HCT116 (cell line): ENCODE measurements around the gene GRM5. TPM values are rescaled to one million over a fixed set of nuclear protein-coding genes. Genes with fewer than 3 reads are reported as not detected.

ENCODE experiments used
- ATAC-seq: fragments of 200-7000 bp; cut with Tn5 transposase; 2 replicates; pipeline ENCODE4 v1.9.1; 2020; ENCODE audit warnings: mild to moderate bottlenecking, moderate library complexity
- BruUV-seq: library from RNA; stranded (reverse); fragments of 400-500 nt; replicated peaks from 2 replicates; lab custom pipeline; 2021; lab: Mats Ljungman, UMichigan
- CTCF ChIA-PET: fragments of 300-600 bp; sonication (Branson Sonifier 250); formaldehyde crosslinking; loops from one replicate; lab custom pipeline; 2021; ENCODE audit warnings: antibody characterized with exemption; lab: Charles Lee
- POLR2A ChIA-PET: fragments of 300-600, 350-600 bp; sonication (Branson Sonifier 250); formaldehyde crosslinking; loops from one replicate; lab custom pipeline; 2021; ENCODE audit warnings: antibody characterized with exemption; lab: Charles Lee
- RAD21 ChIA-PET, 2 experiments: fragments of 300-600 bp; sonication (Branson Sonifier 250); formaldehyde crosslinking; loops; one replicate each; lab custom pipeline; 2023; ENCODE audit warnings: low total read pairs in 2 of 2; ENCODE audit not compliant: uncharacterized antibody in 2 of 2, unreplicated experiment in 2 of 2, low non-redundant PET in 1 of 2; lab: Charles Lee
- DNase-seq: peaks from one replicate; pipeline ENCODE4 v3.0.0-alpha.2; 2010; ENCODE audit warnings: low read depth, low spot score
- H2AFZ ChIP-seq: fragments of 200-600 bp; shearing (Covaris generic), sonication (generic); 2 replicates; pipeline ENCODE4 v1.6.1; 2017; ENCODE audit warnings: low read depth, mixed run types, mixed read lengths, antibody characterized with exemption, low read length; ENCODE audit not compliant: poor library complexity, severe bottlenecking
- H3K27ac ChIP-seq: 2 replicates; pipeline ENCODE4 v1.5.1; 2012; ENCODE audit warnings: low read depth, low read length
- H3K27me3 ChIP-seq: fragments of 200-600 bp; sonication (generic); 2 replicates; pipeline ENCODE4 v1.6.1; 2016; ENCODE audit warnings: mixed run types, low read length, mixed read lengths; ENCODE audit not compliant: insufficient read depth
- H3K36me3 ChIP-seq, 2 experiments: fragments of 200-500 bp in 1 of 2; fragments of 200-600 bp in 1 of 2; sonication (Bioruptor generic) in 1 of 2; sonication (generic) in 1 of 2; 2 replicates each; pipeline versions ENCODE4 v1.5.1 to v1.6.1; 2014 to 2016; ENCODE audit warnings: low read length in 2 of 2, inconsistent platforms in 1 of 2, mixed read lengths in 1 of 2, mixed run types in 1 of 2; ENCODE audit not compliant: insufficient read depth in 2 of 2, control insufficient read depth in 1 of 2
- H3K4me1 ChIP-seq, 2 experiments: fragments of 200-600 bp in 1 of 2; sonication (generic) in 1 of 2; 2 replicates each; pipeline versions ENCODE4 v1.5.1 to v1.6.1; 2012 to 2017; ENCODE audit warnings: low read length in 2 of 2, inconsistent platforms in 1 of 2, mild to moderate bottlenecking in 1 of 2, mixed read lengths in 1 of 2, mixed run types in 1 of 2, moderate library complexity in 1 of 2; ENCODE audit not compliant: insufficient read depth in 2 of 2, control insufficient read depth in 1 of 2
- H3K4me2 ChIP-seq: fragments of 200-600 bp; sonication (generic); 2 replicates; pipeline ENCODE4 v1.6.1; 2017; ENCODE audit warnings: mixed run types, low read length, mixed read lengths
- H3K4me3 ChIP-seq, 2 experiments: fragments of 200-600 bp in 1 of 2; sonication (generic) in 1 of 2; replicated peaks in 1 of 2; 2 replicates each; pipeline ENCODE4 v1.5.1; 2011 to 2016; ENCODE audit warnings: low read length in 2 of 2, control low read depth in 1 of 2, low read depth in 1 of 2, mild to moderate bottlenecking in 1 of 2, mixed read lengths in 1 of 2, mixed run types in 1 of 2
- H3K79me2 ChIP-seq: fragments of 200-600 bp; sonication (generic); 2 replicates; pipeline ENCODE4 v1.6.1; 2017; ENCODE audit warnings: mild to moderate bottlenecking, mixed run types, low read length, moderate library complexity, mixed read lengths; ENCODE audit not compliant: insufficient read depth
- H3K9ac ChIP-seq: fragments of 200-600 bp; sonication (generic); 2 replicates; pipeline ENCODE4 v1.6.1; 2016; ENCODE audit warnings: low read length, mixed read lengths
- H3K9me2 ChIP-seq: fragments of 200-600 bp; sonication (generic), shearing (Covaris generic); 2 replicates; pipeline ENCODE4 v1.6.1; 2017; ENCODE audit warnings: mixed run types, mild to moderate bottlenecking, moderate library complexity; ENCODE audit not compliant: insufficient read depth
- H3K9me3 ChIP-seq, 2 experiments: fragments of 200-500 bp in 1 of 2; fragments of 200-600 bp in 1 of 2; sonication (Bioruptor generic) in 1 of 2; sonication (generic) in 1 of 2; 2 replicates each; pipeline ENCODE4 v1.6.1; 2014 to 2017; ENCODE audit warnings: low read length in 2 of 2, mixed read lengths in 2 of 2, inconsistent platforms in 1 of 2, low read depth in 1 of 2, mild to moderate bottlenecking in 1 of 2, mixed run types in 1 of 2, moderate library complexity in 1 of 2; ENCODE audit not compliant: control insufficient read depth in 1 of 2, insufficient read depth in 1 of 2
- H4K20me1 ChIP-seq: fragments of 200-600 bp; sonication (generic), shearing (Covaris generic); 2 replicates; pipeline ENCODE4 v1.6.1; 2017; ENCODE audit warnings: mixed run types, mild to moderate bottlenecking, moderate library complexity; ENCODE audit not compliant: insufficient read depth
- SIN3A ChIP-seq: IDR thresholded peaks from 2 replicates; pipeline ENCODE4 v1.6.1; 2012; ENCODE audit warnings: low read depth
- intact Hi-C: fragments of 100-400 bp; cut with micrococcal nuclease; formaldehyde crosslinking; loops from 2 replicates; pipeline ENCODE4 v1.10.0; 2022
- total RNA-seq: library from RNA; stranded (reverse); gene quantifications from one replicate; pipeline ENCODE4 v1.2.1, GENCODE V29; 2021; ENCODE audit not compliant: unreplicated experiment
- TF ChIP-seq, protein P1 (sequence below): IDR thresholded peaks from 2 replicates; pipeline ENCODE4 v1.6.1; 2011; ENCODE audit warnings: mild to moderate bottlenecking, low read length, moderate library complexity; ENCODE audit not compliant: insufficient replicate concordance; ENCODE audit errors: extremely low read depth

Gene GRM5
- total RNA-seq, 1 experiment from 2014 or later, result not detected

GRCh38 chr11:88544656-88545280 lies 521.0 kb downstream of the GRM5 start:
- Histone ChIP-seq H3K9me2 (no peaks in the 10 kb centered on the region), H3K27me3 (no peaks in the 10 kb centered on the region), H3K4me3 (no peak overlapping the region)
- no peak for TF ChIP-seq SIN3A
- TF ChIP-seq, protein P1, sequence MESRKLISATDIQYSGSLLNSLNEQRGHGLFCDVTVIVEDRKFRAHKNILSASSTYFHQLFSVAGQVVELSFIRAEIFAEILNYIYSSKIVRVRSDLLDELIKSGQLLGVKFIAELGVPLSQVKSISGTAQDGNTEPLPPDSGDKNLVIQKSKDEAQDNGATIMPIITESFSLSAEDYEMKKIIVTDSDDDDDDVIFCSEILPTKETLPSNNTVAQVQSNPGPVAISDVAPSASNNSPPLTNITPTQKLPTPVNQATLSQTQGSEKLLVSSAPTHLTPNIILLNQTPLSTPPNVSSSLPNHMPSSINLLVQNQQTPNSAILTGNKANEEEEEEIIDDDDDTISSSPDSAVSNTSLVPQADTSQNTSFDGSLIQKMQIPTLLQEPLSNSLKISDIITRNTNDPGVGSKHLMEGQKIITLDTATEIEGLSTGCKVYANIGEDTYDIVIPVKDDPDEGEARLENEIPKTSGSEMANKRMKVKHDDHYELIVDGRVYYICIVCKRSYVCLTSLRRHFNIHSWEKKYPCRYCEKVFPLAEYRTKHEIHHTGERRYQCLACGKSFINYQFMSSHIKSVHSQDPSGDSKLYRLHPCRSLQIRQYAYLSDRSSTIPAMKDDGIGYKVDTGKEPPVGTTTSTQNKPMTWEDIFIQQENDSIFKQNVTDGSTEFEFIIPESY, result no peak
- TF ChIP-seq, all 23 proteins: peak for 0
- no peak for DNase-seq
- no peak overlapping the region for H3K4me2 ChIP-seq
- no peaks in the 10 kb centered on the region for H3K79me2 ChIP-seq
- H3K9ac ChIP-seq, result no peak overlapping the region
- ATAC-seq, result peak; percentile 29
- H3K27ac ChIP-seq, result no peak overlapping the region
- no TSS peak for BruUV-seq
- peaks cover 0 to 2% of the 10 kb centered on the region in 2 experiments; a peak in 1 of 4 replicates for H3K4me1 ChIP-seq
- ChIA-PET POLR2A (interaction anchor here (1.6 kb wide), 1 partner anchor 529 kb away, joined by 3 read pairs; no protein-coding TSS in a partner anchor), CTCF (interaction anchor here (0.7 to 4.0 kb wide), 9 partner anchors 10 to 574 kb away, joined by 3 to 53 read pairs (median 3); partner anchors contain the start of gene RAB38), RAD21 (interaction anchor here in 1 of 2 experiments (0.8 to 1.0 kb wide), 2 partner anchors 528 to 667 kb away, joined by 3 to 6 read pairs; no protein-coding TSS in a partner anchor)
- H4K20me1 ChIP-seq, result no peaks in the 10 kb centered on the region
- no peak overlapping the region for H2AFZ ChIP-seq
- no peaks in the 10 kb centered on the region for H3K9me3 ChIP-seq
- intact Hi-C loops, result loop anchor here (1.0 to 5.0 kb wide), 9 partner anchors 207 to 1192 kb away; partner anchors contain the start of gene CTSC
- H3K36me3 ChIP-seq, result no peaks in the 10 kb centered on the region
